Loucy (cell line): ENCODE results near the gene ANKRD33B.

ENCODE experiments used
- H2AFZ ChIP-seq: fragments of 200-600 bp; sonication (generic); 2 replicates; pipeline ENCODE4 v1.6.0; 2016; ENCODE audit warnings: antibody characterized with exemption, mild to moderate bottlenecking, low read length, moderate library complexity
- H3F3A ChIP-seq: fragments of 200-600 bp; 2 replicates; pipeline ENCODE4 v1.6.0; 2016; ENCODE audit warnings: antibody characterized with exemption, low read depth, mild to moderate bottlenecking
- H3K27me3 ChIP-seq: fragments of 200-600 bp; sonication (generic); 2 replicates; pipeline ENCODE4 v1.6.1; 2014; ENCODE audit warnings: low read length, mild to moderate bottlenecking; ENCODE audit not compliant: insufficient read depth, poor library complexity, severe bottlenecking
- H3K36me3 ChIP-seq: fragments of 200-600 bp; sonication (generic); 2 replicates; pipeline ENCODE4 v1.6.1; 2016; ENCODE audit warnings: low read length; ENCODE audit not compliant: insufficient read depth
- H3K4me1 ChIP-seq: fragments of 200-600 bp; sonication (generic); 2 replicates; pipeline ENCODE4 v1.5.1; 2014; ENCODE audit warnings: low read length, mild to moderate bottlenecking; ENCODE audit not compliant: insufficient read depth, poor library complexity, severe bottlenecking
- H3K4me2 ChIP-seq: fragments of 200-600 bp; sonication (generic); 2 replicates; pipeline ENCODE4 v1.6.0; 2014; ENCODE audit warnings: antibody characterized with exemption, low read length, low read depth, mild to moderate bottlenecking; ENCODE audit not compliant: poor library complexity, severe bottlenecking
- H3K4me3 ChIP-seq: fragments of 200-600 bp; sonication (generic); 2 replicates; pipeline ENCODE4 v1.5.1; 2014; ENCODE audit warnings: low read length, mild to moderate bottlenecking, mixed read lengths; ENCODE audit not compliant: poor library complexity, severe bottlenecking
- H3K79me2 ChIP-seq: fragments of 200-600 bp; sonication (generic); 2 replicates; pipeline ENCODE4 v1.6.1; 2014; ENCODE audit warnings: low read length; ENCODE audit not compliant: insufficient read depth
- H3K9ac ChIP-seq: fragments of 200-600 bp; sonication (generic); 2 replicates; pipeline ENCODE4 v1.6.0; 2014; ENCODE audit warnings: mild to moderate bottlenecking, low read depth, low read length, moderate library complexity; ENCODE audit not compliant: poor library complexity, severe bottlenecking
- H3K9me2 ChIP-seq: fragments of 200-600 bp; sonication (generic); replicated peaks from 2 replicates; pipeline ENCODE4 v1.6.1; 2016; ENCODE audit warnings: low read depth, low read length, mixed read lengths
- H3K9me3 ChIP-seq: fragments of 200-600 bp; sonication (generic); 2 replicates; pipeline ENCODE4 v1.6.1; 2014; ENCODE audit warnings: mild to moderate bottlenecking, antibody characterized with exemption, low read length, low read depth; ENCODE audit not compliant: insufficient read depth
- H4K20me1 ChIP-seq: fragments of 200-600 bp; sonication (generic); 2 replicates; pipeline ENCODE4 v1.6.0; 2014; ENCODE audit warnings: antibody characterized with exemption, low read length, mild to moderate bottlenecking; ENCODE audit not compliant: insufficient read depth, poor library complexity, severe bottlenecking
- EZH2phosphoT487 ChIP-seq: fragments of 200-600 bp; IDR thresholded peaks from 2 replicates; pipeline ENCODE4 v1.6.1; 2018; ENCODE audit warnings: antibody characterized with exemption, mild to moderate bottlenecking, moderate library complexity, borderline replicate concordance
- TF ChIP-seq, protein P1 (sequence below): fragments of 200-600 bp; sonication (generic); conservative IDR thresholded peaks from 2 replicates; pipeline ENCODE4 v1.5.1; 2014; ENCODE audit warnings: mild to moderate bottlenecking, antibody characterized with exemption, low read length

ANKRD33B gene

DNA sequence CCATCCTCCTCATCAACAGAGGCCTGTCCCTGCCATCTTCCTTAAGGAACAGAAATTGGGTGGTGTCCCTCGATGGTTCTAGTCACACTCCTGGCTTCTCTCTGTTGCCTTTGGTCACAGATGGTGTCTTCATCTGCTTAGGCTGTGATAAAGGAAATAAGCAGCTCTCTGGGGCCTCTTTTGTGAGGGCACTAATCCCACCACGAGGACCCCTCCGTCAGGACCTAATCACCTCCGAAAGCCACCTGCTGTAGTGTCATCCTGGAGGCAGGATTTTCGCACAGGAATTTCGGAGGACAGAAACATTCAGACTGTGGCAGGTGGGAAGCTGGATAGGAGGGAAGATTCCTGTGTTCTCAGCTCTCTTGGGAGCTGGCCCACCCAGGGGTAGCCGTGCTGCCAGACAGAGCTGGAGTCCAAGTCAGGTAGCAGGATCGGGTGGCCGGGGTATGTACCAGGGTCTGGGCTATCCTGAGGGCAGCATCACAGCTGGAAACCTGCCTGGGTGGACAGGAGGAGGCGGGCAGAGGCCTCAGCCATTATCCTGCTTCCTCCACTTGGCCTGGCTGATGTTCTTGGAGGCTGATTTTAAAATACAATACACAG lies 59.5 kb downstream of the ANKRD33B start:
- no peak overlapping the region for H3K4me2 ChIP-seq
- no peak for TF ChIP-seq EZH2phosphoT487
- TF ChIP-seq, protein P1, sequence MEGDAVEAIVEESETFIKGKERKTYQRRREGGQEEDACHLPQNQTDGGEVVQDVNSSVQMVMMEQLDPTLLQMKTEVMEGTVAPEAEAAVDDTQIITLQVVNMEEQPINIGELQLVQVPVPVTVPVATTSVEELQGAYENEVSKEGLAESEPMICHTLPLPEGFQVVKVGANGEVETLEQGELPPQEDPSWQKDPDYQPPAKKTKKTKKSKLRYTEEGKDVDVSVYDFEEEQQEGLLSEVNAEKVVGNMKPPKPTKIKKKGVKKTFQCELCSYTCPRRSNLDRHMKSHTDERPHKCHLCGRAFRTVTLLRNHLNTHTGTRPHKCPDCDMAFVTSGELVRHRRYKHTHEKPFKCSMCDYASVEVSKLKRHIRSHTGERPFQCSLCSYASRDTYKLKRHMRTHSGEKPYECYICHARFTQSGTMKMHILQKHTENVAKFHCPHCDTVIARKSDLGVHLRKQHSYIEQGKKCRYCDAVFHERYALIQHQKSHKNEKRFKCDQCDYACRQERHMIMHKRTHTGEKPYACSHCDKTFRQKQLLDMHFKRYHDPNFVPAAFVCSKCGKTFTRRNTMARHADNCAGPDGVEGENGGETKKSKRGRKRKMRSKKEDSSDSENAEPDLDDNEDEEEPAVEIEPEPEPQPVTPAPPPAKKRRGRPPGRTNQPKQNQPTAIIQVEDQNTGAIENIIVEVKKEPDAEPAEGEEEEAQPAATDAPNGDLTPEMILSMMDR: no peak
- H3K9me2 ChIP-seq: no peaks in the 10 kb centered on the region
- H2AFZ ChIP-seq: no peak overlapping the region
- no peaks in the 10 kb centered on the region for H3K27me3 ChIP-seq
- no peaks in the 10 kb centered on the region for H3F3A ChIP-seq
- no peak overlapping the region for H3K4me3 ChIP-seq
- H4K20me1 ChIP-seq: no peaks in the 10 kb centered on the region
- H3K36me3 ChIP-seq: no peaks in the 10 kb centered on the region; the same call in 1 of the 2 replicates
- H3K4me1 ChIP-seq: peaks cover 23% of the 10 kb centered on the region
- H3K9me3 ChIP-seq: no peaks in the 10 kb centered on the region
- H3K79me2 ChIP-seq: no peaks in the 10 kb centered on the region
- H3K9ac ChIP-seq: no peak overlapping the region

DNA sequence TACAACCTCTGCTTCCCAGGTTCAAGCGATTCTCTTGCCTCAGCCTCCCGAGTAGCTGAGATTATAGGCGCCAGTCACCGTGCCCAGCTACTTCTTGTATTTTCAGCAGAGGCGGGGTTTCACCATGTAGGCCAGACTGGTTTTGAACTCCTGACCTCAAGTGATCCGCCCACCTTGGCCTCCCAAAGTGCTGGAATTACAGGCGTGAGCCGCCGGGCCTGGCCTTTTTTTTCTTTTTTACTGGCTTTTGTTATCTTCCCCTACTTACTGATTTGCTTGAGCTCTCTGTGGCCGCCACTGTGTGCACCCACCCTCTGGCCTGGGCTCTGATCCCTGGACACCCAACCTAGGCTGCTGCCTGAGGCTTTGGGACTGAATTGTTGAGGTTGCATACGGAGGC lies 60.3 kb downstream of the ANKRD33B start:
- Histone ChIP-seq H3K4me1 (peaks cover 23% of the 10 kb centered on the region), H3K27me3 (no peaks in the 10 kb centered on the region), H3K9ac (no peak overlapping the region), H2AFZ (no peak overlapping the region), H4K20me1 (no peaks in the 10 kb centered on the region), H3K79me2 (no peaks in the 10 kb centered on the region), H3K9me2 (no peaks in the 10 kb centered on the region), H3K4me3 (no peak overlapping the region), H3K9me3 (no peaks in the 10 kb centered on the region), H3K4me2 (no peak overlapping the region), H3F3A (no peaks in the 10 kb centered on the region), H3K36me3 (no peaks in the 10 kb centered on the region; the same call in 1 of the 2 replicates)
- TF ChIP-seq, protein P1: no peak
- no peak for TF ChIP-seq EZH2phosphoT487

DNA sequence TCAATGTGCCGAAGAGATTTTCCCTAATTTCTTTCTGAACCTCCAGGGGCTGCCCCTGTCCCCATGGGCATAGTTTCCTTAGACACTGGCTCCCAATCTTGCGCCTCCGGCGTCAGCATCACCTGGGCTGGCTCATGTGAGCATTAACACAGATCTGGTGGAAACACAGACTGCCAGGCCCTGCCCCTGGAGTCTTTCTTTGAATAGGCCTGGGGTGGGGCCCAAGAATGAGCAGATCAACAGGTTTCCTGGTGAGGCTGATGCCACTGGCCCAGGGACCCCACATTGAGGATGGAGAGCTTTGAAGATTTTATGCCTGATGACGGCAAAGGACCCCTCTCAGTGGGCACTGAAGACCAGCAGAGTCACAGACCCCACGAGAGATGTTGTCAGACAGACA lies 60.8 kb downstream of the ANKRD33B start:
- H3K27me3 ChIP-seq: no peaks in the 10 kb centered on the region
- no peaks in the 10 kb centered on the region for H4K20me1 ChIP-seq
- no peak overlapping the region for H3K4me3 ChIP-seq
- H3F3A ChIP-seq: no peaks in the 10 kb centered on the region
- H3K9ac ChIP-seq: no peak overlapping the region
- H3K9me2 ChIP-seq: no peaks in the 10 kb centered on the region
- H3K4me2 ChIP-seq: no peak overlapping the region
- TF ChIP-seq, protein P1: no peak
- no peak for TF ChIP-seq EZH2phosphoT487
- H3K9me3 ChIP-seq: no peaks in the 10 kb centered on the region
- no peak overlapping the region for H2AFZ ChIP-seq
- H3K36me3 ChIP-seq: no peaks in the 10 kb centered on the region
- peaks cover 23% of the 10 kb centered on the region for H3K4me1 ChIP-seq
- H3K79me2 ChIP-seq: no peaks in the 10 kb centered on the region
